Large intestine (tissue), 3 donors: ENCODE data around the gene SCN3A. TPM values are rescaled to one million over a fixed set of nuclear protein-coding genes. Genes with fewer than 3 reads are reported as not detected.

ENCODE experiments used
- DNase-seq, 2 donors: peaks; one replicate each; pipeline versions ENCODE4 v3.0.0 to v3.0.0-alpha.2; 2013
- H3K27ac ChIP-seq: one replicate; pipeline ENCODE4 v1.5.1; 2013; ENCODE audit warnings: low read length
- H3K27me3 ChIP-seq: 2 replicates; pipeline ENCODE4 v1.6.1; 2013; ENCODE audit warnings: low read length; ENCODE audit not compliant: control insufficient read depth, insufficient read depth
- H3K36me3 ChIP-seq: 2 replicates; pipeline ENCODE4 v1.6.1; 2013; ENCODE audit warnings: low read length; ENCODE audit not compliant: control insufficient read depth, insufficient read depth
- H3K4me1 ChIP-seq: one replicate; pipeline ENCODE4 v1.6.1; 2013; ENCODE audit warnings: low read length; ENCODE audit not compliant: control insufficient read depth, insufficient read depth
- H3K4me3 ChIP-seq: one replicate; pipeline ENCODE4 v1.5.1; 2013; ENCODE audit warnings: low read length
- H3K9me3 ChIP-seq: one replicate; pipeline ENCODE4 v1.6.1; 2013; ENCODE audit warnings: mild to moderate bottlenecking, low read depth, low read length, moderate library complexity; ENCODE audit not compliant: control insufficient read depth
- WGBS: methylation state at CpG from one replicate; pipeline ENCODE4 v1.1.5; 2013; ENCODE audit warnings: low lambda C conversion rate; ENCODE audit not compliant: insufficient coverage; 5-methylcytosine and 5-hydroxymethylcytosine counted together
- polyA plus RNA-seq: library from polyadenylated mRNA; unstranded; fragments of 120-200 nt; gene quantifications from one replicate; pipeline ENCODE4 v1.2.1, GENCODE V29; 2013

Gene SCN3A
- polyA plus RNA-seq, 1 donor, result 5.5 TPM

DNA sequence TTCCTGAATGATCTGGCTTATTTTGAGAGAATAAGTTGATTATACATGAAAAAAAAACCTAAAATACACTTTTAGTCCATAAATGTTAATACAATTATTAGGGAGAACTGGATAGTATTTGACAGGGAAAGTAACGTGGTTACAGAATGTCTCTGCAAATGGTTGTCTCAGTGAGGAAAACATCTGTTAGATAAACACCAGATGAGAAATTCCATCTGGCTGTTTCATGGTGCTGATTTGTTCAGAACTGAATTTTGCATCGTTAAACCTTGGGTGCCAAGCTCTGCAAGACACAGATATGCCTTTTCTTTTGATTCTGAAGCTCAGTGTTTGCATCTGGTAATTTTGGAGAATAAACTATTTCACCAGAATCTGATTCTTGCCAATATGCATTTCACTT, 90.4 kb downstream of the SCN3A start:
- no peaks in the 10 kb centered on the region for H3K4me1 ChIP-seq
- no peaks in the 10 kb centered on the region for H3K36me3 ChIP-seq
- H3K27ac ChIP-seq, result no peak overlapping the region
- peak in 1 of 2 donors; percentile 4 for DNase-seq
- no peaks in the 10 kb centered on the region for H3K9me3 ChIP-seq
- H3K27me3 ChIP-seq, result no peaks in the 10 kb centered on the region
- H3K4me3 ChIP-seq, result no peak overlapping the region
- WGBS, result 67% methylated on average over 1 of the region's 2 CpGs

DNA sequence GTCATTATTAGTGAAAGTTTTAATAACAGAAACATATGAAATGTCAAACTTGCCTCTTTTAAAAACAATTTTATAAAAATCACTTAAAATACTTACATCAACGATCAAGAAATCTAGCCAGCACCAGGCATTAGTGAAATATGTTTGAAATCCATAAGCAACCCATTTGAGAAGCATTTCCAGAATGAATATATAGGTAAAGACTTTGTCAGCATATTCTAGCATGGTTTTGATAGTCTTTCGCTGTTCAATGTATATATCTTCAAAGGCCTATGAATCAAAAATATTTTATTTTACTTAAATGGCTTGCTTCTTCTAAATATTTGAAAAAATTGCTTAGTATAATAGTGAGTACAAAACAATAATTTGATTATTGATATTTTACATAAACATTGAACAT, 91.1 kb downstream of the SCN3A start:
- Histone ChIP-seq H3K27ac (no peak overlapping the region), H3K36me3 (no peaks in the 10 kb centered on the region), H3K9me3 (no peaks in the 10 kb centered on the region), H3K4me1 (no peaks in the 10 kb centered on the region), H3K4me3 (no peak overlapping the region), H3K27me3 (no peaks in the 10 kb centered on the region)
- no peak for DNase-seq
- 100% methylated on average over 1 of the region's 2 CpGs for WGBS

DNA sequence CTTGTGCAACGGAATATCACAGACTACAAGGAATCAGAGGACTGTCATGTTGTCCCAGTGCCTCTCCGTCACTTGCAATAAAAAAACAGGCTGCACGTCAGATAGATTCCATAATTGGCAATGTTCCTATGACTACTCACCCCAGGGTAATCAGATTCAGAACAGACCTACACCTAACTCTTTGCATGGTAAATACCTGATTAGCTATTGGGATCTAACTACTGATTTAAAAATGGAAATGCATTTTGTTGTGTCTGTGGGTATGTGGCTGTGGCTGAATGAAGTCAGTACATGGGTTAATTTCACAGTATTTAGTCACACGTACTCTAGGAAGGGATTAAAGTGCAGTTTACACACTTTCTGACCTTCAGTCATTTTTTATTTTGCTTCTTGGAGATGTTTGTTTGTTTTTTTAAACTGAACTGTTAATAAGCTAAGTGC, 91.7 kb downstream of the SCN3A start:
- no peaks in the 10 kb centered on the region for H3K9me3 ChIP-seq
- no peaks in the 10 kb centered on the region for H3K4me1 ChIP-seq
- H3K4me3 ChIP-seq, result no peak overlapping the region
- WGBS, result no CpG with 5 or more reads among the region's 4 CpGs
- DNase-seq, result peak in 1 of 2 donors; percentile 10
- H3K27me3 ChIP-seq, result no peaks in the 10 kb centered on the region
- H3K27ac ChIP-seq, result no peak overlapping the region
- no peaks in the 10 kb centered on the region for H3K36me3 ChIP-seq

DNA sequence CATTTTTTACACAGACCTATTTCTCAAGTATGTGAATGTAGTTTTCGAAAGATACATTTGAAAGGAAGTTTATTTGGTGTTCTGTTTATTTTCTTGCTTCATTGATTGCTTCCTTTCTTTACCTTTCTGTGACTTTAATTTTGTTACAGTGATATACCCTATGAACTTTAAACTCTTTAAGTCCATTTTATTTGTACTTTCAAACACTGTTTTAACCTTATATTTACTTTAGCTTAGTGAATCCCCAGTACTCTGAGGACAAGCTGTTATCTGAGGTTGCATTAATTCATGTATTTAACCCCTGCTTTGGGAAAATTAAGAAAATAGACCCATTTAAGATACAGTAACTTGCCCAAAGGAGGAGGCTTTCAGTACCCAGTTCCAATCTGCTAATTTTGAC, 93.5 kb downstream of the SCN3A start:
- no peaks in the 10 kb centered on the region for H3K9me3 ChIP-seq
- H3K4me3 ChIP-seq, result no peak overlapping the region
- H3K36me3 ChIP-seq, result no peaks in the 10 kb centered on the region
- no peak for DNase-seq
- no peaks in the 10 kb centered on the region for H3K27me3 ChIP-seq
- no peak overlapping the region for H3K27ac ChIP-seq
- H3K4me1 ChIP-seq, result no peaks in the 10 kb centered on the region
- WGBS, result no CpG with 5 or more reads among the region's 1 CpG

DNA sequence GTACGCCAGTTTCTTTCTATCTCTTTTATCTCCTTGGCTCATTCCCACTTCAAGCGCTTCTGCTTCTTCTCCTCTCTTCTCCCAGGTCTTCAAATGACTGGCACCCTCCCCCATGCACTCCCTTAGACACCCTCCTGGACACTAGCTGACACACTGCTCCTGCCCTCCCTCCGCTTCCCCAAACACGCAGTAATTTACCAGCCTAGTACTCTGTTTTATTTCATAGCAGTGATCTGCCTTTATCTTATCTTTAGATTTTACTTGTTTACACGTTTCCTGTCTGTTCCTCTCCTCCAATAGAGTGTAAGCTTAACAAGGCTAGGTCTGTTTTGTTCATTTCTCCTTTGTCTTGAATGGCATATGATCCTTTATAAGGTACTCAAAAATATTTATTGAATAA, 93.9 kb downstream of the SCN3A start:
- WGBS, result 26% methylated on average over 4 of the region's 5 CpGs
- Histone ChIP-seq H3K4me1 (no peaks in the 10 kb centered on the region), H3K27me3 (no peaks in the 10 kb centered on the region), H3K4me3 (no peak overlapping the region), H3K9me3 (no peaks in the 10 kb centered on the region), H3K27ac (no peak overlapping the region), H3K36me3 (no peaks in the 10 kb centered on the region)
- DNase-seq, result no peak

DNA sequence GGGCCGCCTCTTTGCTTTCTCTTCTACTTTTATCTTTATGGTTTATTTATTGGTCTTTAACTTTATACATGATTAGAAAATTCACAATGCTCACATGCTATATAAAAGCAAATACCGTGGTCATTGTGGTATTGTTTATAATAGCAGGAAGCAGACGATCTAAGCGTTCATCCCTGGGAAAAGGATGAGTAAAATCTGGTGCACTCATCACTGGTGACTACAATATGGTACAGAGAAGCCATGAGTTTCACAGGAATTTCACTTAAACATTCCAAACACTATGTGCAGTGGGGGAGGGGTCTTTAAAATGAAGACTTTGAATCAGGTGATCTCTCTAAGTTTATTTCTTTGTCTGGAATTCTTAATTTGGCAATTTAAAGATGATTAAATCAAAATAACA, 97.9 kb downstream of the SCN3A start:
- no peak overlapping the region for H3K27ac ChIP-seq
- no peaks in the 10 kb centered on the region for H3K27me3 ChIP-seq
- no peak for DNase-seq
- no peak overlapping the region for H3K4me3 ChIP-seq
- H3K9me3 ChIP-seq, result no peaks in the 10 kb centered on the region
- 80% methylated on average over 1 of the region's 4 CpGs for WGBS
- no peaks in the 10 kb centered on the region for H3K4me1 ChIP-seq
- H3K36me3 ChIP-seq, result no peaks in the 10 kb centered on the region

DNA sequence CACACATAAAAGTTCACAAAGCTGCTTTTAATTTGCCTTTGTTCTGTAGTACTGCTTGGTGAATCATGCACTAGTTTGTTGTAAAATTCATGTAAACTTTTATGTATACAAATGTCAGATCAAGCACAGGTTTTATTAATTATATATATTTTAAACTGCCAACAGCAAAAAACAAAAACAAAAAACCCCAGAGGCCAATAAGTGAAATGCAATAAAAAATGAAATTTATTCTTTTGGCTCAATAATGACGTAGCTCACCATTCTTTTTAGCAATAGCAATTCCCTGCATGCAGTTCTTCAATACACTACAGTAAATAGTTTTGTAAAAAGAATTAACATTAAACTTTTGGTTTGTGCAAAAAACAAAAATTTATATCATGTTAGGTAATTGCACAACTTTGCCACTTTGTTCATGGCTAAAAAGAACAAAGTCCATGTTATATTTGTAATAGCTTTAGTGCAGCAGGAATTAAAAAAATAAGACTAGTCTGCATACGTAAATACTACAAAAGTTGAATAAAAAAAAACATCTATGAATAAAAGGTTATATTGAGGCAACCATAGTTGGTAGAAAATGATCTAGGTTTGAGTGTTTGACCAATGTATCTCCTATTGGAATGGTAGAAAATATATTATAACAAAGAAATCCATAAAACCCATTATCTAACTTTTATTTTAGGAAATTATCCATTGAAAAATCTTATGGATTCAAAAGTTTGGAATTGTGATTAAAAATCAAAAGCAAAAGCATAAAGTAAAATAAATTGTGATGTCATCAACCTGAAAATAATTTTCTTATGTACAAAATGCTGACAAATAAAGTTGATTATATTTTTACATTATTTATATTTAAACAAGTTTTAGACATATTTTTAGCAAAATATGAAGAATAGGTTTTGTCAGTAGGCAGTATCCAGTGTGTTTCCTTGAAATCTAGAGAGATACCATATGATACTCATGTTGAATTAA, 115.6 kb downstream of the SCN3A start:
- H3K27me3 ChIP-seq, result no peaks in the 10 kb centered on the region
- DNase-seq, result no peak
- no peak overlapping the region for H3K27ac ChIP-seq
- H3K36me3 ChIP-seq, result no peaks in the 10 kb centered on the region
- no peaks in the 10 kb centered on the region for H3K9me3 ChIP-seq
- 95% methylated on average over 2 of the region's 2 CpGs for WGBS
- H3K4me1 ChIP-seq, result no peaks in the 10 kb centered on the region
- H3K4me3 ChIP-seq, result no peak overlapping the region

DNA sequence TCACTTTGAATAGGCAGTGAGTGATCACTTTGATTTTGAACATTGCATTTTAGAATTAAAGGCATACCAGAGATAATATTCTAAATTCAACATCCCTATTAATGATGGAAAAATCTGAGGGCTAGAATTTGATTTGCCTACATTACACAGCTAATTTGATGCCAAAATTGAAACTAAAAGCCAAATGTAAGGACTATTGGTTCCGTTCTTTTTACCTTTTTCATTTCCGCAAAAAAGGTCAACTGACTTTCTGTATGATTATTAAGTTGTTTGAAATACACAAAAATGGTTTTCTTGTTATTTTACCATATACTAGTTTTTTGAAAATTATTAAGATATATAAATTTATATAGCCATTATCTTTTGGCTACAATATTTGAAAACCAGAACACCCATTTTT, 117.5 kb downstream of the SCN3A start:
- Histone ChIP-seq H3K4me3 (no peak overlapping the region), H3K4me1 (no peaks in the 10 kb centered on the region), H3K9me3 (peaks cover 2% of the 10 kb centered on the region), H3K36me3 (no peaks in the 10 kb centered on the region), H3K27ac (no peak overlapping the region), H3K27me3 (no peaks in the 10 kb centered on the region)
- 100% methylated on average over 2 of the region's 2 CpGs for WGBS
- DNase-seq, result no peak

DNA sequence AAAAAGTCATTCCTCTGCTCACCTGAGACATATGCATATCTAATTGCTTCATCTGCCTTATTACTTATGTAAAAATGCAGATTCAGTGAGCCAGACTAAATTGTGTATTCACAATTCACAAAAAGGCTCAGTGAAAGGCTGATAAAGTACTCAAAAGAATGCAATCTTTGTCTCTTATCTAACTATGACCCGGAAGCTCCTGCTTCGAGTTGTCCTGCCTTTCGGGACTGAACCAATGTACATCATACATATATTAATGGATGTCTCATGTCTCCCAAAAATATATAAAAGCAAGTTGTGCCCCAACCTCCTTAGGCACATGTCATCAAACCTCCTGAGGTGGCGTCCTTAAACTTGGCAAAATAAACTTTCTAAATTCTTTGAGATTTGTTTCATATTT, 120.5 kb downstream of the SCN3A start:
- Histone ChIP-seq H3K27me3 (no peaks in the 10 kb centered on the region), H3K27ac (no peak overlapping the region), H3K4me3 (no peak overlapping the region), H3K9me3 (peaks cover 3% of the 10 kb centered on the region), H3K4me1 (no peaks in the 10 kb centered on the region), H3K36me3 (no peaks in the 10 kb centered on the region)
- no peak for DNase-seq
- no CpG with 5 or more reads among the region's 4 CpGs for WGBS

DNA sequence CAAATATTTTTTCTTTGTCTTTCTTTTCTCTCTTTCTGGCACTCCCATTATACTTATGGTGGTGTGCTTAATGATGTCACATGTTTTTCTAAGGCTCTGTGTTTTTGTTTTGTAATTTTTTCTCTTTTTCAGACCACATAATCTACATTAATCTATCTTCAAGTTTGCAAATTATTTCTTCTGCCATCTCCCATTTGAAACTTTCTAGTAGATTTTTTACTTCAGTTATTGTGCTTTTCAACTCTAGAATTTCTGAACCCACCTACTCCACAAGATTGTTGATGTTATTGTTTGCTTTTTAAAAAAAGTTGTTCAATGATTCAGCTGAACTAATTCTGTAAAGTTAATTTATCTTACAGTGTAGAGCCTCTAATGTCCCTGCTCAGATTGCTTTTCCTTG, 121.4 kb downstream of the SCN3A start:
- no peaks in the 10 kb centered on the region for H3K4me1 ChIP-seq
- no peaks in the 10 kb centered on the region for H3K36me3 ChIP-seq
- H3K27ac ChIP-seq, result no peak overlapping the region
- peaks cover 3% of the 10 kb centered on the region for H3K9me3 ChIP-seq
- no peak for DNase-seq
- H3K27me3 ChIP-seq, result no peaks in the 10 kb centered on the region
- H3K4me3 ChIP-seq, result no peak overlapping the region

DNA sequence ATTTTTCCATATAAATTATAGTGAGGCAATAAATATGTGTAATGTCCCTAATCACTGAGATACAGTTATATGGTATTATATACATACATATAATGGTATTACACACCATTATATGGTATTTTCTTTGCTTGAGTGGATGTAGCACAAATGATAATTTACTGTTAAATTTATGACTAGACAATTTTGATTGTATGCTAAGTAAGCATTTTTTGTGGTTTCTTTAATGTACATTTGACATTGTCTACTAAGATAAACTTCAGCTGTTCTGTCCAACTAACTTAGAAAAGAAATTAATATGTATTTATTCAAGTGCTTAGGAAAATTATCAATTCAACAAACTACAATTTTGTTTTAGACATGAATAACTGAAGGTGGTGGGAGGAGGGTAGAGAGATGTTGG, 122.6 kb downstream of the SCN3A start:
- H3K27me3 ChIP-seq, result no peaks in the 10 kb centered on the region
- no peaks in the 10 kb centered on the region for H3K36me3 ChIP-seq
- no peaks in the 10 kb centered on the region for H3K4me1 ChIP-seq
- DNase-seq, result no peak
- peaks cover 3% of the 10 kb centered on the region for H3K9me3 ChIP-seq
- no peak overlapping the region for H3K4me3 ChIP-seq
- no peak overlapping the region for H3K27ac ChIP-seq
